ENCODE data around the gene SOAT2.
"Not testable (repeated sequence)": the region's sequence is repeated elsewhere in the genome, so short reads cannot be mapped to it uniquely, and the experiment has no call there.

SOAT2 gene

GRCh38 chr12:53152390-53152789, 49.1 kb downstream of the SOAT2 start:
- no peak for FAIRE-seq

- no peak for FAIRE-seq
Measured at GRCh38 chr12:53159195-53159839, 56.0 kb downstream of the SOAT2 start.

GRCh38 chr12:53160000-53160399, 56.7 kb downstream of the SOAT2 start:
- FAIRE-seq, result no peak

- FAIRE-seq, result no peak
Measured at GRCh38 chr12:53160673-53161072, 57.4 kb downstream of the SOAT2 start.

- FAIRE-seq, result no peak
Measured at GRCh38 chr12:53161119-53161911, 58.0 kb downstream of the SOAT2 start.

- not testable (repeated sequence) for FAIRE-seq
Measured at GRCh38 chr12:53163008-53163407, 59.7 kb downstream of the SOAT2 start.

- FAIRE-seq, result no peak
Measured at GRCh38 chr12:53166837-53167236, 63.6 kb downstream of the SOAT2 start.

GRCh38 chr12:53169644-53170043, 66.4 kb downstream of the SOAT2 start:
- no peak for FAIRE-seq

- FAIRE-seq, result no peak
Measured at GRCh38 chr12:53170215-53170614, 66.9 kb downstream of the SOAT2 start.

GRCh38 chr12:53170876-53171724, 67.8 kb downstream of the SOAT2 start:
- no peak for FAIRE-seq

GRCh38 chr12:53171725-53172329, 68.5 kb downstream of the SOAT2 start:
- FAIRE-seq, result no peak

GRCh38 chr12:53172352-53172751, 69.1 kb downstream of the SOAT2 start:
- FAIRE-seq, result no peak

GRCh38 chr12:53173085-53173715, 69.9 kb downstream of the SOAT2 start:
- no peak for FAIRE-seq

Data from colon (tissue), 2 donors.